GM19468 (cell line): ENCODE results near the gene PTF1A.

ENCODE experiments used
- ATAC-seq: cut with Tn5 transposase; IDR thresholded peaks from one replicate; pipeline ENCODE4 v1.9.1; 2021; ENCODE audit warnings: mild to moderate bottlenecking, moderate library complexity, moderate number of reproducible peaks; ENCODE audit not compliant: unreplicated experiment; ENCODE audit errors: extremely low read depth

The PTF1A gene

GRCh38 chr10:23191764-23192711 lies at the start of gene PTF1A:
PTF1A (plus strand) TSS chr10:23192312; CDS start chr10:23192531, 219 bp downstream.
- no peak for ATAC-seq

GRCh38 chr10:23146258-23146657 lies 45.9 kb upstream of the PTF1A start:
- no peak for ATAC-seq

- no peak for ATAC-seq
Measured at GRCh38 chr10:23147035-23147434, 45.1 kb upstream of the PTF1A start.

- no peak for ATAC-seq
Measured at GRCh38 chr10:23148214-23148613, 43.9 kb upstream of the PTF1A start.

GRCh38 chr10:23150091-23150490 lies 42.0 kb upstream of the PTF1A start:
- no peak for ATAC-seq

GRCh38 chr10:23150610-23151009 lies 41.5 kb upstream of the PTF1A start:
- no peak for ATAC-seq

GRCh38 chr10:23151071-23151470 lies 41.0 kb upstream of the PTF1A start:
- no peak for ATAC-seq

GRCh38 chr10:23155169-23155568 lies 36.9 kb upstream of the PTF1A start:
- no peak for ATAC-seq

GRCh38 chr10:23156447-23157150 lies 35.5 kb upstream of the PTF1A start:
- no peak for ATAC-seq

GRCh38 chr10:23157239-23157681 lies 34.9 kb upstream of the PTF1A start:
- ATAC-seq, result no peak

- ATAC-seq, result no peak
Measured at GRCh38 chr10:23157691-23158369, 34.3 kb upstream of the PTF1A start.

- peak; percentile 39 for ATAC-seq
Measured at GRCh38 chr10:23158370-23158769, 33.7 kb upstream of the PTF1A start.

GRCh38 chr10:23171232-23171876 lies 20.8 kb upstream of the PTF1A start:
- no peak for ATAC-seq

GRCh38 chr10:23172429-23173213 lies 19.5 kb upstream of the PTF1A start:
- no peak for ATAC-seq

- no peak for ATAC-seq
Measured at GRCh38 chr10:23173214-23174073, 18.7 kb upstream of the PTF1A start.

- ATAC-seq, result no peak
Measured at GRCh38 chr10:23174074-23174976, 17.8 kb upstream of the PTF1A start.

GRCh38 chr10:23174977-23175512 lies 17.1 kb upstream of the PTF1A start:
- no peak for ATAC-seq
